ENCODE results near the gene ABCD3. TPM values are rescaled to one million over a fixed set of nuclear protein-coding genes. Genes with fewer than 3 reads are reported as not detected.
"Not testable (repeated sequence)": the region's sequence is repeated elsewhere in the genome, so short reads cannot be mapped to it uniquely, and the experiment has no call there.

The ABCD3 gene
- total RNA-seq (2014; rRNA removed; shearing (Covaris generic)): 35.7 and 45.1 TPM in 2 replicates

DNA sequence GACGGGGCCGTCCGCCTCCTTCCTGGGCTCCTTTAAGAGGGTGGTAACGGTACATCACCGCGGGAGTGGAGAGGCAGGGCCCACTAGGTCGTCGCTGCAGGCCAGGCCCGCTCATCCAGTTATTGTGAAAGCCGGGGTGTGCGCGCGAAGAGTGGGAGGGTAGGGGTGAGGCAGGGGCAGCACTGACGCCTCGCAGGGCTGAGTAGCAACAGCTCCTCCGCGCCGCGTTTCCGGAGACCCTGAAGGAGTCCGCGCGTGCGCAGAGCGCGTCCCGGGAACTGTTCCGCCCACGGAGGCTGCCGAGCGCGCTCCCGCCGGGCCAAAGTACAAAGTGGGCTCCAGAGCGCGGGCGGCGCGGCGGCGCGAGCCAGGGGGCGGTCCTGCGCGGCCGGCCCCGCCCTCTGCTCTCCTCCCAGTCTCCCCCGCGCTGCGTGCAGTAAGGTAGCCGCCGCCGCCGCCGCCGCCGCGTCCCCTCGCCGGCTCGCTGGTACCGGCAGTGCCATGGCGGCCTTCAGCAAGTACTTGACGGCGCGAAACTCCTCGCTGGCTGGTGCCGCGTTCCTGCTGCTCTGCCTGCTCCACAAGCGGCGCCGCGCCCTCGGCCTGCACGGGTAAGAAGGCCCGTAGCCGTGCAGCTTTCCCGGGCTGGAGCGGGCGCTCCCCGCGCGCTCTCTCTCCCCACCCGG, at the start of gene ABCD3:
ABCD3 (plus strand) TSS at position 412 of the 686 bp plus-strand sequence; CDS start at position 502, 90 bp downstream.
- DNase-seq (ENCODE audit: low spot score): peak; percentile 90

DNA sequence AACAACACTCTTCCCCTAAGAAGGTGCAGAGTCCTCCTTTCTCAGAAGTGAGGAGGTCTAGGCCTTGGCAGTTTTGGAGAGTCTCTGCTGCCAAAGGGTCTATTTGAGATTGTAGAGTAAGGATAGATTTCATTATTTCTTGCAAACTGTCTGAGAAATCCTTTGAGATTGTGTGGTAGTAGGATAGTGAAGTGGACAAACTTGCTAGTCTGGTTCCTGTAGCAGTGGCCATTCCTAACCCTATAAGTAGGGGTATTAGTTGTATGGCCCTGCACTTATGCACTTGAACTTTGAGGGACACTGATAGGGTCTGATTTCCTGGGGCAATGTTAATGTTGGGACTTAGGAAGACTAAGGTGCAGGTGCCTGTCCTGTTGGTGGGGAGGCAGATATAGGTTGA, 45.4 kb upstream of the ABCD3 start:
- not testable (repeated sequence) for DNase-seq (ENCODE audit: low spot score)

- DNase-seq (ENCODE audit: low spot score): not testable (repeated sequence)
Measured at GRCh38 chr1:94373311-94373710, 44.9 kb upstream of the ABCD3 start.

DNA sequence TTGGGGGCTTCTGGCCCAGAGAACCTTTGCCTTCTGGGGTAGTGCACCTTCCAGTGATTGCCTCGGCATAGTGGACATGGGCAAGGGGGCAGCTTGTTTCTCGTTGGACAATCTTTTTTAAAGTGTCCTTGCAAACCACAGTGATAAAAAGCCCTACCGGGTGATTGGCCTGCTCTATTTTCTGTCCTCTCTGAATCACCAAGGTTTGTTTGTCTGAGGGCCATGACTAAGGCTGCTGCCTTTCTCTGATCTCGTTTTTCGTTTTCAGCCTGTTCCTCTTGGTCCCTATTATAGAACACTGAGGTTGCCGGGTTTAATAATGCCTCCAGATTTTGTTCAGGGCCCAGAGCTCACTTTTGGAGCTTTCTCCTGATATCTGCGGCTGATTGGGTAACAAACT, 42.5 kb upstream of the ABCD3 start:
- not testable (repeated sequence) for DNase-seq (ENCODE audit: low spot score)

GRCh38 chr1:94378493-94378892, 39.7 kb upstream of the ABCD3 start:
- not testable (repeated sequence) for DNase-seq (ENCODE audit: low spot score)

GRCh38 chr1:94379615-94380014, 38.6 kb upstream of the ABCD3 start:
- no peak for DNase-seq (ENCODE audit: low spot score)

GRCh38 chr1:94382201-94382600, 36.0 kb upstream of the ABCD3 start:
- no peak for DNase-seq (ENCODE audit: low spot score)

DNA sequence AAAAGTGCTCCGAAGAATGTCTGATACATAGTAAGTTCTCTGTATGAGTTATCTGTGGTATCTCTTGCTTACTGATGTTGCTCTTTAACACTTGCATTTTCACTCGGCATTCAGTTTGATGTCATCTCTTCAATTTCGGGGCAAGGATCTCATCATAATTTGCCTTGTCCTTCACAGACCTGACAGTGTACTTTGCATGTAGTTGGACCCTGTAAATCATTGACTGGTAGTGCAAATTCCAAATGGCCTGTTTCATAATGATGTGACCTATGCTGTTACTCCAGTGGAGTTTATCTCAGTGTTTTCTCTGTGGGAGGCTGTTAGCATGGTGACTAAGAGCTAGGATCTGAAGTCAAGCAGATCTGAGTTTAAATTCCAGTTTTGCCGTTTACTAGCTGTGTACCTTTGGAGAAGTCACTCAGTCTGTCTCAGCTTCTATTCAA, 34.2 kb upstream of the ABCD3 start:
- no peak for DNase-seq (ENCODE audit: low spot score)

GRCh38 chr1:94384485-94385265, 33.5 kb upstream of the ABCD3 start:
- no peak for DNase-seq (ENCODE audit: low spot score)

GRCh38 chr1:94385308-94385929, 32.8 kb upstream of the ABCD3 start:
- no peak for DNase-seq (ENCODE audit: low spot score)

DNA sequence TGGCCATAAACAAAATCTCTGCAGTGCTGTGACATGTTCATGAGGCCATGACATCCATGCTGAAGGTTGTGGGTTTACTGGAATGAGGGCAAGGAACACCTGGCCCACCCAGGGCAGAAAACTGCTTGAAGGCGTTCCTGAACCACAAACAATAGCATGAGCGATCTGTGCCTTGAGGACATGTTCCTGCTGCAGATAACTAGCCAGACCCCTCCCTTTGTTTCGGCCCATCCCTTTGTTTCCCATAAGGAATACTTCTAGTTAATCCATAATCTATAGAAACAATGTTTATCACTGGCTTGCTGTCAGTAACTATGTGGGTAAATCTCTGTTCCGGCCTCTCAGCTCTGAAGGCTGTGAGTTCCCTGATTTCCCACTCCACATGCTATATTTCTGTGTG, 28.9 kb upstream of the ABCD3 start:
- no peak for DNase-seq (ENCODE audit: low spot score)

DNA sequence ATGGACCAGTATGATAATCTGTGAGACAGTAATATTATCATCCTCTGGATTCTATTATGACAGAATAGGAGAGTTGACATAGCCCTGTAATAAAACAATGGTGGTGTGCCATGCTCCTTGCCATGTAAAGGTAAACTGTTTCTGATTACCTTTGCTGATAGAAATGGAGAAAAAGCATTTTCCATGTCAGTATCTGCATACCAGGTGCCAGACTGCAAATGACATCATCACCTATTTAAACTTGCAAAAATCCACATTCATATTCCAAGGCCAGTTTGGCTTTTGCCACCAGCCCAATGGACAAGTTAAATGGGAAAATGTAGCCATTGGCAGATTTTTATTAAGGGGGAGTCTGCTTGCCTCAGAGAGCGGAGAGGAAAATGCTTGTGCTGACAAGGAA, 23.9 kb upstream of the ABCD3 start:
- DNase-seq (ENCODE audit: low spot score): no peak

DNA sequence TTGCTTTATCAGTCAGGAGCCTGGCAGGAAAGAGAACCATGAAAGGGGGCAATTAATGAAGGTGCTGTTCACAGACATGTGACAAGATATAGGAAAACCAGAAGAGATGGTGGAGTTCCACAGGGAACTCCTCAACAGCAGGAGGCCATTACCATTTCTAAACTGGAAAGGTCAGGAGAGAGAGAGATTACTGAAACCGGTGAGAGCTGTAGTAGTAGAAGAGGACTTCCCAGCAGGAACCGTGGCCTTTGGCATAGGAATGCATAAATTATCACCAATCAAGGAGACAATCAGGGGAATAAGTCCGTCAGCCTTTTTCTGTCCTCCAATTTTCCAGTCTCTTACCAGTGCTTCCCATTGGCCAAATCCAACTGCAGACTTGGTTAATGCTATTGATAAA, 23.0 kb upstream of the ABCD3 start:
- no peak for DNase-seq (ENCODE audit: low spot score)

DNA sequence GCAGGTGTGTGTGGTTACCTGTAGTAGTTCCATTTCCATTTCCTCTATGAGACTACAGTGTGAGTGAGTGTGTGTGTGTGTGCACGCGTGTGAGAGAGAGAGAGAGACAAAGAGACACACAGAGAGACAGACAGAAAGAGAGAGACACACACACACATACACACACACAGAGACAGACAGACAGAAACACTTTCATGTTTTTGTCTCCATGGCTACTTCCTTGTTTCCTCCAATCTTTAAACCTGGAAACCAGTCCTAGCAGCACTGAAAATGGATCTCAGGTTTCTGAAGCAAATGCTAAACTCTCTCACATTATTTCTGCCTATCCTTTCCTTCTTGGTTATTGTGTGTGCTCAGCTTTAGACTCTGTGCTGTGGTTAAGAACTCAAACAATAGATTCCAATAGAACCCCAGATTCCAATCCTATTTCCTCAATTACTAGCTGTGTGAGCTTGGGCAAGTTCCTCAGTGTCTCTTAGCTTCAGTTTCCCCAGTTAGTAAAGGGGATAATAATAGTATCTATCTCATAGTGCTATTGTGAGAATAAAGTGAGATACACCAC, 22.4 kb upstream of the ABCD3 start:
- no peak for DNase-seq (ENCODE audit: low spot score)

GRCh38 chr1:94396356-94397010, 21.7 kb upstream of the ABCD3 start:
- DNase-seq (ENCODE audit: low spot score): no peak

DNA sequence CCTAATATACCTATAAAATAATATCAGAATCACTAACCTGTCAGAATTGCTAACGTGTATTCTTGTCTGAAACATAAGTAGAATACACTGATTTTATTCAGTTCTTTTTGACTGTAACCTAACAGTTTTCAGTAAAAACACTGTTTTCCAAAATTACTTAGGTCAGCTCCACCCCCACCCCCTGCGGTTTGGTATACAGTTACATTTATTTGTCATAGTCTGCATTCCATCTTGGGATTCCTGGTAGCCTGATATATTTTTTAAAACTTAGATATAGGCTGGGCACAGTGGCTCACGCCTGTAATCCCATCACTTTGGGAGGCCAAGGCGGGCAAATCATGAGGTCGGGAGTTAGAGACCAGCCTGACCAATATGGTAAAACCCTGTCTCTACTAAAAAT, 19.8 kb upstream of the ABCD3 start:
- DNase-seq (ENCODE audit: low spot score): no peak

DNA sequence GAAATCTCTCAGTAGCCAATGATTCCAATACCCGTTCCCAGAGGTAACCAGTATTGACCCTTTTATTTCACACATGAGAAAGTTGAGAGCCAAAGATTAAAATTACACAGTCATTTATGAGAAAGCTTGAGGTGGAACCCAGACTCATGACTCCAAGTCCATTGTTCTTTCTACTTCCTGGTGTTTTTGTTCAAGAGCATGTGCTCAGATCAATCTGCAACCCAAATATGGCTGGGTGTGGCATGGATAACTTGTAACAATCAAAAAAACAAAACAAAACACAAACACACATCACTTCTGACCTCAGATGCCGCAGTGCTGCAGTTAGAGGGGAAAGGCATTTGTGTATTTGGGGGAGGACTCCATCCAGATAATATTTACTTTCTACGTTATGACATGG, 18.7 kb upstream of the ABCD3 start:
- no peak for DNase-seq (ENCODE audit: low spot score)

GRCh38 chr1:94401206-94401605, 17.0 kb upstream of the ABCD3 start:
- no peak for DNase-seq (ENCODE audit: low spot score)

GRCh38 chr1:94406446-94406845, 11.7 kb upstream of the ABCD3 start:
- no peak for DNase-seq (ENCODE audit: low spot score)

GRCh38 chr1:94408104-94408830, 9.9 kb upstream of the ABCD3 start:
- no peak for DNase-seq (ENCODE audit: low spot score)

- no peak for DNase-seq (ENCODE audit: low spot score)
Measured at GRCh38 chr1:94411237-94411636, 7.0 kb upstream of the ABCD3 start.
